GM12875 (cell line): ENCODE results near the gene SLC30A9.

ENCODE experiments used
- H3K4me3 ChIP-seq: one replicate; pipeline ENCODE4 v1.5.1; 2011; ENCODE audit warnings: low read depth, low read length, control low read depth
- TF ChIP-seq, protein P1 (sequence below): IDR thresholded peaks from 2 replicates; pipeline ENCODE4 v1.5.1; 2011; ENCODE audit warnings: low read depth, mild to moderate bottlenecking, control low read depth, inconsistent platforms, low read length, moderate library complexity, borderline replicate concordance; ENCODE audit not compliant: insufficient read depth

Gene SLC30A9

DNA sequence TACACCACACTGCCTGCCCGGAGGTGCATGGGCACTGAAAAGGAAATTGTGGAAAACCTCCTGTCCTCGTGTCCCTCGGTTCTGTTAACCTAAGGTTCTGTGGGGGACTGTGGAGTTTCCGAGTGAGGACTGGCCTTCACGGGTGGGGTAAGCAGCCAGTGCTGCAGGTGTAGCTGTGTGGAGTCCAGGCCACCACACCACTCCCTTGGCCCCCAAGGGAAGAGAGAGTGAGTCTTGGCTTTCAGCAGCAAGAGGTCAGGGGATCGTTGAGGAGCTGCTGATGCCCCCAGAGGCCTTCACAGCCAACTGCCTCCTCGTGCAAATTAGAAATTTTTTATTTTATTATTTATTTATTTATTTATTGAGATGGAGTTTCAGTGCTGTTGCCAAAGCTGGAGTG lies 141.8 kb downstream of the SLC30A9 start:
- no peak overlapping the region for H3K4me3 ChIP-seq
- TF ChIP-seq, protein P1, sequence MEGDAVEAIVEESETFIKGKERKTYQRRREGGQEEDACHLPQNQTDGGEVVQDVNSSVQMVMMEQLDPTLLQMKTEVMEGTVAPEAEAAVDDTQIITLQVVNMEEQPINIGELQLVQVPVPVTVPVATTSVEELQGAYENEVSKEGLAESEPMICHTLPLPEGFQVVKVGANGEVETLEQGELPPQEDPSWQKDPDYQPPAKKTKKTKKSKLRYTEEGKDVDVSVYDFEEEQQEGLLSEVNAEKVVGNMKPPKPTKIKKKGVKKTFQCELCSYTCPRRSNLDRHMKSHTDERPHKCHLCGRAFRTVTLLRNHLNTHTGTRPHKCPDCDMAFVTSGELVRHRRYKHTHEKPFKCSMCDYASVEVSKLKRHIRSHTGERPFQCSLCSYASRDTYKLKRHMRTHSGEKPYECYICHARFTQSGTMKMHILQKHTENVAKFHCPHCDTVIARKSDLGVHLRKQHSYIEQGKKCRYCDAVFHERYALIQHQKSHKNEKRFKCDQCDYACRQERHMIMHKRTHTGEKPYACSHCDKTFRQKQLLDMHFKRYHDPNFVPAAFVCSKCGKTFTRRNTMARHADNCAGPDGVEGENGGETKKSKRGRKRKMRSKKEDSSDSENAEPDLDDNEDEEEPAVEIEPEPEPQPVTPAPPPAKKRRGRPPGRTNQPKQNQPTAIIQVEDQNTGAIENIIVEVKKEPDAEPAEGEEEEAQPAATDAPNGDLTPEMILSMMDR = no peak

DNA sequence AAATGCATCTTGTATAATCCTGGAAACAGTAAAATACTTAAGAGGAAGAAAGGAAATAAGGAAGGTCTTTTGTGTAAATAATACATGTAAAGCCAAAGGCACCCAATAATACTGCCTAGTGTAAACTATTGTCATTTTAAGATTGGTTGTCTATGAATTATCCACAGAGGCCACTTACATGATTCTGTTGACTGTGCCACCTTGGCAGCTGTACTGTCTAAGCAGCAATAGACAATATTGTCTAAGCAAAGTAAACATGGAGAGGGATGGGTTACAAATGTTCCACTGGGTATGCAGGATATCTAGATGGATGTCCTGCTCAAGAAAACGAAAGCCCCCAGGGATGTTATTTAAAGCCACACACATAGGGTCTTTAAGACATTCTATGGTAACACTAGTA lies 142.7 kb downstream of the SLC30A9 start:
- no peak overlapping the region for H3K4me3 ChIP-seq
- TF ChIP-seq, protein P1 = no peak

DNA sequence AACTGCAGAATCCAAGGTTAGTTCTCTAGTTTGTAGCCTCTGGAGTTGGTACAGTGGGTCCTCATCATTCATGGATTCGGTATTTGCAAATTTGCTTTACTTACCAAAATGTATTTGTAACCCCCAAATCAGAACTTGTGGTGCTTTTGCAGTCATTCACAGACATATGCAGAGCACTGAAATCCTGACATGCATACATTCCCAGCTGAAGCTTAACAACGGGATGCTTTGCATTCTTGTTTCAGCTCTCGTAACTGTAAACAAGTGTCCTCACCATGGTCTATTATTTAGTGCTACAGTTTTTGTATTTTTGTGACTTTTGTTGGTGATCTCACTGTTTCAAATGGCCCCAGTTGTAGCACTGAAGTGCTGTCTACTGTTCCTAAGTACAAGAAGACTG lies 146.0 kb downstream of the SLC30A9 start:
- H3K4me3 ChIP-seq = no peak overlapping the region
- TF ChIP-seq, protein P1 = no peak
